MM.1S (cell line): ENCODE results near the gene HRH2.

Experiments
- DNase-seq: peaks from one replicate; pipeline ENCODE4 v3.0.0-alpha.2; 2015
- H2AFZ ChIP-seq: fragments of 300-600 bp; sonication (generic); 2 replicates; pipeline ENCODE4 v1.6.0; 2016; ENCODE audit warnings: antibody characterized with exemption, low read length
- H3F3A ChIP-seq: fragments of 300-600 bp; sonication (generic); 2 replicates; pipeline ENCODE4 v1.6.1; 2016; ENCODE audit warnings: mild to moderate bottlenecking, antibody characterized with exemption, low read length, moderate library complexity, mixed read lengths; ENCODE audit not compliant: insufficient read depth
- H3K27ac ChIP-seq: fragments of 300-600 bp; sonication (generic); 2 replicates; pipeline ENCODE4 v1.5.1; 2016; ENCODE audit warnings: mild to moderate bottlenecking, low read length
- H3K27me3 ChIP-seq: fragments of 300-600 bp; sonication (generic); replicated peaks from 2 replicates; pipeline ENCODE4 v1.6.0; 2016; ENCODE audit warnings: low read length; ENCODE audit not compliant: insufficient read depth
- H3K36me3 ChIP-seq: fragments of 300-600 bp; sonication (generic); replicated peaks from 2 replicates; pipeline ENCODE4 v1.6.1; 2016; ENCODE audit warnings: mild to moderate bottlenecking, low read length, mixed read lengths; ENCODE audit not compliant: insufficient read depth
- H3K4me1 ChIP-seq: fragments of 300-600 bp; sonication (generic); 2 replicates; pipeline ENCODE4 v1.6.1; 2016; ENCODE audit warnings: low read length, mixed read lengths
- H3K4me2 ChIP-seq: fragments of 300-600 bp; sonication (generic); 2 replicates; pipeline ENCODE4 v1.6.0; 2016; ENCODE audit warnings: low read depth, low read length
- H3K4me3 ChIP-seq: fragments of 300-600 bp; sonication (generic); 2 replicates; pipeline ENCODE4 v1.5.1; 2016; ENCODE audit warnings: low read length, mixed read lengths
- H3K79me2 ChIP-seq: fragments of 300-600 bp; sonication (generic); 2 replicates; pipeline ENCODE4 v1.6.1; 2016; ENCODE audit warnings: mixed run types, low read length, mixed read lengths
- H3K9ac ChIP-seq: fragments of 300-600 bp; sonication (generic); 2 replicates; pipeline ENCODE4 v1.6.1; 2016; ENCODE audit warnings: low read length, mixed read lengths
- H3K9me2 ChIP-seq: fragments of 300-600 bp; sonication (generic); replicated peaks from 2 replicates; pipeline ENCODE4 v1.6.1; 2016; ENCODE audit warnings: mild to moderate bottlenecking, low read length, mixed read lengths; ENCODE audit not compliant: insufficient read depth
- H3K9me3 ChIP-seq: fragments of 300-600 bp; sonication (generic); replicated peaks from 2 replicates; pipeline ENCODE4 v1.6.1; 2016; ENCODE audit warnings: mild to moderate bottlenecking, low read length, mixed read lengths; ENCODE audit not compliant: insufficient read depth
- H4K20me1 ChIP-seq: fragments of 300-600 bp; sonication (generic); 2 replicates; pipeline ENCODE4 v1.6.1; 2016; ENCODE audit warnings: mild to moderate bottlenecking, low read length, moderate library complexity, mixed read lengths; ENCODE audit not compliant: insufficient read depth
- EZH2 ChIP-seq: fragments of 300-600 bp; sonication (generic); optimal IDR thresholded peaks from 2 replicates; pipeline ENCODE3; 2017; ENCODE audit warnings: low read depth, mild to moderate bottlenecking, antibody characterized with exemption, low read length, mixed read lengths
- EZH2phosphoT487 ChIP-seq: fragments of 300-600 bp; sonication (generic); IDR thresholded peaks from 2 replicates; pipeline ENCODE4 v1.6.1; 2018; ENCODE audit warnings: antibody characterized with exemption, low read length
- TF ChIP-seq, protein P1 (sequence below): fragments of 300-600 bp; sonication (generic); IDR thresholded peaks from 2 replicates; pipeline ENCODE4 v1.5.1; 2016; ENCODE audit warnings: antibody characterized with exemption, low read length, mixed read lengths

The HRH2 gene

DNA sequence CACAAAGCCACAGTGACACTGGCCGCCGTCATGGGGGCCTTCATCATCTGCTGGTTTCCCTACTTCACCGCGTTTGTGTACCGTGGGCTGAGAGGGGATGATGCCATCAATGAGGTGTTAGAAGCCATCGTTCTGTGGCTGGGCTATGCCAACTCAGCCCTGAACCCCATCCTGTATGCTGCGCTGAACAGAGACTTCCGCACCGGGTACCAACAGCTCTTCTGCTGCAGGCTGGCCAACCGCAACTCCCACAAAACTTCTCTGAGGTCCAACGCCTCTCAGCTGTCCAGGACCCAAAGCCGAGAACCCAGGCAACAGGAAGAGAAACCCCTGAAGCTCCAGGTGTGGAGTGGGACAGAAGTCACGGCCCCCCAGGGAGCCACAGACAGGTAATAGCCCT, 26.1 kb downstream of the HRH2 start:
- Histone ChIP-seq H3K4me2 (no peak overlapping the region), H3K79me2 (peaks cover 100% of the 10 kb centered on the region), H3K9me3 (no peaks in the 10 kb centered on the region), H3K27ac (no peak overlapping the region), H3K9ac (no peak overlapping the region), H3K27me3 (no peaks in the 10 kb centered on the region), H2AFZ (no peak overlapping the region), H3K36me3 (no peaks in the 10 kb centered on the region; the same call in 1 of the 2 replicates), H3K4me1 (no peaks in the 10 kb centered on the region), H3K4me3 (no peak overlapping the region), H3K9me2 (no peaks in the 10 kb centered on the region), H4K20me1 (peaks cover 8% of the 10 kb centered on the region; the same call in 1 of the 2 replicates), H3F3A (no peaks in the 10 kb centered on the region)
- TF ChIP-seq, protein P1, sequence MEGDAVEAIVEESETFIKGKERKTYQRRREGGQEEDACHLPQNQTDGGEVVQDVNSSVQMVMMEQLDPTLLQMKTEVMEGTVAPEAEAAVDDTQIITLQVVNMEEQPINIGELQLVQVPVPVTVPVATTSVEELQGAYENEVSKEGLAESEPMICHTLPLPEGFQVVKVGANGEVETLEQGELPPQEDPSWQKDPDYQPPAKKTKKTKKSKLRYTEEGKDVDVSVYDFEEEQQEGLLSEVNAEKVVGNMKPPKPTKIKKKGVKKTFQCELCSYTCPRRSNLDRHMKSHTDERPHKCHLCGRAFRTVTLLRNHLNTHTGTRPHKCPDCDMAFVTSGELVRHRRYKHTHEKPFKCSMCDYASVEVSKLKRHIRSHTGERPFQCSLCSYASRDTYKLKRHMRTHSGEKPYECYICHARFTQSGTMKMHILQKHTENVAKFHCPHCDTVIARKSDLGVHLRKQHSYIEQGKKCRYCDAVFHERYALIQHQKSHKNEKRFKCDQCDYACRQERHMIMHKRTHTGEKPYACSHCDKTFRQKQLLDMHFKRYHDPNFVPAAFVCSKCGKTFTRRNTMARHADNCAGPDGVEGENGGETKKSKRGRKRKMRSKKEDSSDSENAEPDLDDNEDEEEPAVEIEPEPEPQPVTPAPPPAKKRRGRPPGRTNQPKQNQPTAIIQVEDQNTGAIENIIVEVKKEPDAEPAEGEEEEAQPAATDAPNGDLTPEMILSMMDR = no peak
- TF ChIP-seq EZH2 (no peak), EZH2phosphoT487 (no peak)
- no peak for DNase-seq

DNA sequence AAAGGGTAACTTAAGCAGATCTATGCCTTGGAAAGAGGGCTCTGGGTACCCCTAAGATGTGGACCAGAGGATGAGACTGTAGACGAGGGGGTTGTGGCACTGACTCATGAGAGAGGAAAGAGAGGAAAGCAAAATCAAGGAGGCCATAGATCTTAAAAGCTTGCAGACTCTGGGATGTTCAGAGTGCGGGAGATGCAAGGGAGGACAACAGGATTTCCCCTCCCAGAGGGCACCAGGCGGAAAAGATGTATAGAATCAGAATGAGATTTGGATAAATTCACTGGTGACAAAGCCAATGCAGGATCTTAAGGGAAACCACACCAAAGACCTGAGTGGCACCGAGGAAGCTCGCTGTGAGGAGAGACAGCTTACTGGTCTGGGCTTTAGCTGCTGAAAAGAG, 27.1 kb downstream of the HRH2 start:
- Histone ChIP-seq H3K79me2 (peaks cover 99% of the 10 kb centered on the region), H3K4me1 (no peaks in the 10 kb centered on the region), H4K20me1 (peaks cover 8% of the 10 kb centered on the region; the same call in 1 of the 2 replicates), H3K9me3 (no peaks in the 10 kb centered on the region), H3K9ac (no peak overlapping the region), H2AFZ (no peak overlapping the region), H3F3A (no peaks in the 10 kb centered on the region), H3K27ac (no peak overlapping the region), H3K36me3 (no peaks in the 10 kb centered on the region; the same call in 1 of the 2 replicates), H3K4me3 (no peak overlapping the region), H3K27me3 (no peaks in the 10 kb centered on the region), H3K9me2 (no peaks in the 10 kb centered on the region), H3K4me2 (no peak overlapping the region)
- no peak for DNase-seq
- TF ChIP-seq EZH2 (no peak), EZH2phosphoT487 (no peak)
- TF ChIP-seq, protein P1 = no peak

DNA sequence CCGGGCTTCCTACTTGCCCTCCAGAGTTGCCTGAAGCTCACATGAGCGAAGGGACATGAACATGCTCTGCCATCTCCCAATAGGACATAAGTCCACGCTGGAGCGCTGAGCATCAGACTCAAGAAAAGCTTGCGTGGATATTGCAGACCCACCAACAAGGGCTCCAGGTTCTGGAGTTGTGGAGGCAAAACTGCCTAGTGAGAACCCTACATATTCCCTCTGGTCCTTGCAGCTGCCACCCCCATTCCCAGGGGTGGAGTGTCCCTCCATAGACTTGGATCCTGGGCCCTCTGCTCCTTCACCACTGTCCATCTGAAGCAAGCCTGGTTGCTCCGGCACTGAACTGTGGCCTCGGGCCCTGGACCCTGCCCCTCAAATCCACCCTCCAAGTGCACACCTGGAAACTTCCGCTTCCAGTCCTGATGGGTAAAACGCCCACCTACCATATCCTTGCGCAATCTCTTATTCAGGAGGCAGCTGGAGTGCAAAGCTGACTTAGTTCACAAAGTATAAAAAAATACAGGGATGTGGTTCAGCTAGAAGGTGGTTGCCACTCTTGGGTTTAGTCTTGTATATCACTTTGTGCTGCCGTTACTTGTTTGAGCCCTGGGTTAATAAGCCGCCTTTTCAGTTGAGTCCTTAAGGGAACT, 28.0 kb downstream of the HRH2 start:
- Histone ChIP-seq H3F3A (no peaks in the 10 kb centered on the region), H3K36me3 (no peaks in the 10 kb centered on the region; the same call in 1 of the 2 replicates), H3K4me2 (no peak overlapping the region), H3K9ac (no peak overlapping the region), H3K4me1 (no peaks in the 10 kb centered on the region), H2AFZ (no peak overlapping the region), H3K27me3 (no peaks in the 10 kb centered on the region), H3K27ac (no peak overlapping the region), H3K9me2 (no peaks in the 10 kb centered on the region), H4K20me1 (peaks cover 8% of the 10 kb centered on the region; the same call in 1 of the 2 replicates), H3K4me3 (no peak overlapping the region), H3K9me3 (no peaks in the 10 kb centered on the region), H3K79me2 (peaks cover 99% of the 10 kb centered on the region)
- DNase-seq = no peak
- TF ChIP-seq EZH2 = no peak
- no peak for TF ChIP-seq EZH2phosphoT487
- TF ChIP-seq, protein P1 = no peak
